HepG2 (cell line): ENCODE measurements around the gene CDK2. TPM values are rescaled to one million over a fixed set of nuclear protein-coding genes. Genes with fewer than 3 reads are reported as not detected.

Experiments used
- BCL3 ChIP-seq: sonication (generic); formaldehyde crosslinking; IDR thresholded peaks from 2 replicates; pipeline ENCODE4 v1.5.1; 2020; ENCODE audit warnings: mild to moderate bottlenecking, missing genetic modification reagents, moderate library complexity
- CCAR2 ChIP-seq: fragments of 200-400 bp; formaldehyde crosslinking; optimal IDR thresholded peaks from 2 replicates; pipeline ENCODE3; 2018; ENCODE audit warnings: low read depth, mild to moderate bottlenecking, low read length, moderate library complexity
- CERS6 ChIP-seq: sonication (generic); formaldehyde crosslinking; IDR thresholded peaks from 2 replicates; pipeline ENCODE4 v1.5.0; 2020; ENCODE audit warnings: missing genetic modification reagents
- FOSL1 ChIP-seq: sonication (generic); formaldehyde crosslinking; IDR thresholded peaks from 2 replicates; pipeline ENCODE4 v1.9.0; 2021; ENCODE audit warnings: missing genetic modification reagents, borderline replicate concordance
- HIVEP1 ChIP-seq: sonication (generic); formaldehyde crosslinking; IDR thresholded peaks from 2 replicates; pipeline ENCODE4 v1.4.0; 2020; ENCODE audit warnings: mild to moderate bottlenecking, missing genetic modification reagents
- PAWR ChIP-seq: sonication (generic); formaldehyde crosslinking; IDR thresholded peaks from 2 replicates; pipeline ENCODE4 v1.4.0; 2020; ENCODE audit warnings: missing genetic modification reagents, mild to moderate bottlenecking, borderline replicate concordance
- PBX2 ChIP-seq: IDR thresholded peaks from 2 replicates; pipeline ENCODE4 v1.6.1; 2016; ENCODE audit warnings: control low read depth
- PRDM15 ChIP-seq: sonication (generic); formaldehyde crosslinking; IDR thresholded peaks from 2 replicates; pipeline ENCODE4 v1.4.0; 2020; ENCODE audit warnings: missing genetic modification reagents
- RORA ChIP-seq: sonication (generic); formaldehyde crosslinking; IDR thresholded peaks from 2 replicates; pipeline ENCODE4 v1.5.0; 2020; ENCODE audit warnings: mild to moderate bottlenecking, missing genetic modification reagents, moderate library complexity
- TEAD3 ChIP-seq: optimal IDR thresholded peaks from 2 replicates; pipeline ENCODE3; 2016; ENCODE audit warnings: borderline replicate concordance
- ZBTB7A ChIP-seq: sonication (generic); formaldehyde crosslinking; IDR thresholded peaks from 2 replicates; pipeline ENCODE4 v1.8.0; 2022; ENCODE audit warnings: mild to moderate bottlenecking, missing genetic modification reagents
- ZNF512 ChIP-seq: sonication (generic); formaldehyde crosslinking; IDR thresholded peaks from 2 replicates; pipeline ENCODE4 v1.4.0; 2020; ENCODE audit warnings: mild to moderate bottlenecking, missing genetic modification reagents
- ZNF776 ChIP-seq: sonication (generic); formaldehyde crosslinking; IDR thresholded peaks from 2 replicates; pipeline ENCODE4 v1.4.0; 2020; ENCODE audit warnings: mild to moderate bottlenecking, missing genetic modification reagents
- ZNF841 ChIP-seq: sonication (generic); formaldehyde crosslinking; IDR thresholded peaks from 2 replicates; pipeline ENCODE4 v1.8.1; 2023; ENCODE audit warnings: missing genetic modification reagents, borderline replicate concordance
- polyA plus RNA-seq, 8 experiments: library from polyadenylated mRNA; depleted of rRNA in 3 of 8; stranded (reverse) in 7 of 8; unstranded in 1 of 8; fragments of >200 nt; fragmentation: Illumina TruSeq in 4 of 8; extraction: Trizol in 4 of 8; gene quantifications; 2 replicates each; pipeline versions ENCODE4 v1.2.1 to v1.2.3, GENCODE V29; 2011 to 2016; ENCODE audit warnings: low read depth in 4 of 8, missing spikeins in 1 of 8, mixed read lengths in 1 of 8; ENCODE audit not compliant: insufficient read depth in 1 of 8
- total RNA-seq, 5 experiments: library from RNA; depleted of rRNA; stranded (reverse); fragments of >200 nt; fragmentation: Illumina TruSeq; extraction: Trizol; gene quantifications; 2 replicates each; pipeline ENCODE4 v1.2.3, GENCODE V29; 2016; ENCODE audit warnings: low read depth in 1 of 5

The CDK2 gene
- total and polyA plus RNA-seq, 2 of the 13 experiments (the other 11 are each of a cell fraction or from before 2014, with no cell fraction given), result 47.5 to 52.6 TPM

GRCh38 chr12:55996715-55997534 is 30.3 kb downstream of the CDK2 start, which contains the start of gene SUOX (continued):
- TF ChIP-seq ZNF776 (CRISPR knock-in tag), result no peak
- no peak for TF ChIP-seq CERS6 (CRISPR knock-in tag)
- TF ChIP-seq CCAR2, result no peak
- no peak for TF ChIP-seq ZNF841
- peak; percentile 63; the same call in 1 of the 2 replicates for TF ChIP-seq HIVEP1
- TF ChIP-seq PBX2, result peak; percentile 88
- TF ChIP-seq ZNF512 (CRISPR knock-in tag), result no peak
- TF ChIP-seq BCL3 (CRISPR knock-in tag), result no peak; the same call in 1 of the 2 replicates
- TF ChIP-seq FOSL1, result no peak
- no peak for TF ChIP-seq ZBTB7A
- TF ChIP-seq PAWR (CRISPR knock-in tag), result no peak
- TF ChIP-seq RORA (CRISPR knock-in tag), result no peak
- peak; percentile 41; the same call in 1 of the 2 replicates for TF ChIP-seq PRDM15 (CRISPR knock-in tag)
- peak; percentile 14 for TF ChIP-seq TEAD3 (CRISPR knock-in tag)
